Retina (tissue), 1 donor: Measurements from ENCODE around the gene NEDD4.
"Not testable (repeated sequence)": the region's sequence is repeated elsewhere in the genome, so short reads cannot be mapped to it uniquely, and the experiment has no call there.

Experiments
- DNase-seq: peaks from one replicate; pipeline ENCODE4 v3.0.0-alpha.2; 2016

Gene NEDD4

DNA sequence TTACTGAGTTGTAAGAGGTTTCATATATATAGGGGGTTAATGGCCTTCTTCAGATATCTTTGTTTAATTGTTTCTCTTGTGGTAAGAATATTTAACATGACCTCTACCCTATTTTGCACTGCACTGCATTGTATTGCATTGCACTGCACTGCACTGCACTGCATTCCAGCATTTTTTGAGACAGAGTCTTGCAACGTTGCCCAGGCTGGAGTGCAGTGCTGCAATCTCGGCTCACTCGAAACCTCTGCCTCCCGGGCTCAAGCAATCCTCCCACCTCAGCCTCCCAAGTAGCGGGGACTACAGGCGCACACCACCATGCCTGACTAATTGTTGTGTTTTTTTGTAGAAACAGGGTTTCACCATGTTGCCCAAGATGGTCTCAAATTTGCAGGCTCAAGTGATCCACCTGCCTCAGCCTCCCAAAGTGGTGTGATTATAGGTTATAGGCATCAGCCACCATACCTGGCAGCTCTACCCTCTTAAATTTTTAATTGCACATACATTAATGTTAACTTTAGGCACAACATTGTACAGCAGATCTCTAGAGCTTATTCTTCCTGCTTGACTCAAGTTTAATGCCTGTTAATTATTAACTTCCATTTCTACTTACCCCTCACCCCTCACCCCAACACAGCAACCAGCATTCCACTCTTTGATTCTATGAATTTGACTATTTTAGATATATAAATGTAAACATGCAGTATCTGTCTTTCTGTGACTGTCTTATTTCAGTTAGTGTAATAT, 38.4 kb downstream of the NEDD4 start:
- DNase-seq, result no peak

DNA sequence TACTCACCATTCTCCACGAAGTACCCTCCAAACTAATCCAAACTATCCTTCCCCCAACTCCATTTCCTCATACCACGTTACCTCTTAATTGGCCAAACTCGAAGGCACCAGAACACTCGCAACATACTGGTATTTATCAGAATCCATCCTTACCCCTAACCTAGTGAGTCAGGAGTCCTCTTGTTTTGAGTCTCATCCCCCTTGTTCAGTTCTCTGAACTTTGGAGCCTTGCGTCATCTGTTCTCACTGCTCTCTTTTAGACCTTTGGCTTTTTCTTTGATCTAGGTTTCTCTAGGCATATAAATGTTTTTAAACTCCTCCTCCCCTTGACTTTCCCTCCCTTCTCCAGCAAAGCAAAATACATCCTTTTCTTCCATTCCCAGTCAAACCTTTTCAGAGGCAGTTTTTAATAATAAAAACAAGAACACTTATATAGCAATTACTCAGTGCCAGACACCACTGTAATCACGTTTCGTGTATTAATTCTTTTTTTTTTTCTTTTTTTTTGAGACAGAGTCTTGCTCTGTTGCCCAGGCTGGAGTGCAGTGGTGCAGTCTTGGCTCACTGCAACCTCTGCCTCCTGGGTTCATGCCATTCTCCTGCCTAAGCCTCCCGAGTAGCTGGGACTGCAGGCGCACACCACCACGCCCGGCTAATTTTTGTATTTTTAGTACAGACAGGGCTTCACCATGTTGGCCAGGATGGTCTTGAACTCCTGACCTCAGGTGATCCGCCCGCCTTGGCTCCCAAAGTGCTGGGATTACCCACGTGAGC, 40.7 kb downstream of the NEDD4 start:
- DNase-seq, result not testable (repeated sequence)

GRCh38 chr15:55944606-55945005, 48.8 kb downstream of the NEDD4 start:
- DNase-seq, result not testable (repeated sequence)

GRCh38 chr15:55942332-55942731, 51.1 kb downstream of the NEDD4 start:
- no peak for DNase-seq

GRCh38 chr15:55937040-55937439, 56.4 kb downstream of the NEDD4 start:
- no peak for DNase-seq

- DNase-seq, result no peak
Measured at GRCh38 chr15:55928955-55929354, 64.5 kb downstream of the NEDD4 start.

GRCh38 chr15:55921744-55922143, 71.7 kb downstream of the NEDD4 start:
- no peak for DNase-seq

GRCh38 chr15:55917881-55918296, 75.5 kb downstream of the NEDD4 start:
- DNase-seq, result no peak

- no peak for DNase-seq
Measured at GRCh38 chr15:55916666-55917409, 76.6 kb downstream of the NEDD4 start.

- DNase-seq, result no peak
Measured at GRCh38 chr15:55915876-55916567, 77.4 kb downstream of the NEDD4 start.

- no peak for DNase-seq
Measured at GRCh38 chr15:55915221-55915620, 78.2 kb downstream of the NEDD4 start.

GRCh38 chr15:55914446-55914845, 79.0 kb downstream of the NEDD4 start:
- no peak for DNase-seq

DNA sequence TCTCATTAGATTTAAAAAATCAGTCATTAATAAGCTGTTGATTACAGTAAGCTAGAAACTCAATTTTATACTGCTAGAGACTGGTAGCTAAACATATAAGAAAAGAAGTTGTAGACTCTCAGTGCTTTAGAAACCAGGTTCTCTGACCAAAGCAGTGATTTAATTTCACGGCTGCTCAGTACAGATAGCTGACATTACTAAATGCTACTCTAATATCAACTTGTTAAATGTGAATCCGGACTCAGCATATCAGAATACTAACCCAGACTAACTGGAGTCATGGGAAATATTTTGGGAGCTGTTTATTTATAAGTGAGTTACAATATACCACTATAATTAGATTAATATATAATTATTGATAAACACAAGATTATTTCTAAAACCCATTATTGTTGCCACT, 80.4 kb downstream of the NEDD4 start:
- DNase-seq, result no peak

DNA sequence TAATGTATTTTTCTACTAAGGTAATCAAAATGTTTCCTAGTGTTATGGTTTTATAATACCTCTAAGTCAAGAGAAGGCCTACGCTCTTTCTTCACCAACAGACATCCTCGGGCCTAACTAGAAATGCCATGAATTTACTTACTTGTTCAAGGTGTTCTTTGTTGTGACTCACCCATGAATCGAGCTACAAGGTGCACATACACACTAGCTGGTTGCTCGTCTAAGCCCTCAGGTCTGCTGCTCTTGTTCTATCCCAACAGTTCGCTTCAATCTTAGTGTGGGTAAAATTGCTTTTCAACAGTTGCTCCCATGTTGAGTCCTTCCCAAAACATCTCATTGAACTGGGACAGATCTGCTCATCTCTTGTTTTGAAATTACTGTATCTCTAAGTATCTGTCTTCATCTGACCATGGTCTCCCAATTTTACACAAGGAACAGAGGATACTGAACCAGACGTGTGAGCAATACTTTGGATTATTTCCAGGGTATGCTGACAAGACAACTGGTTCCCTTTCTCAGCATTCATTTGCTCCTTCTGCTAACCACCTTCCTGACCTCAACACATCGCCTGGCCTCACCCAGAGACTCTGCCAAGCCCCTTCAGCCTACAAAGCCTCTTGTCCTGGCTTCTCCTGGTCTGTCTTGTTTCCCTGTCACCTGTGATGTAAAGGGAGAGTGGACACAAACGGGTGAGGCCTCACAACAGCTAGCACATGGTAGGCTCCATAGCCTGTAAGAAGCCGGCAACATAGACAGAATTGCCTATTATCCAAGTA, 84.2 kb downstream of the NEDD4 start:
- no peak for DNase-seq

GRCh38 chr15:55907797-55908196, 85.6 kb downstream of the NEDD4 start:
- no peak for DNase-seq

GRCh38 chr15:55902981-55903380, 90.4 kb downstream of the NEDD4 start:
- no peak for DNase-seq

DNA sequence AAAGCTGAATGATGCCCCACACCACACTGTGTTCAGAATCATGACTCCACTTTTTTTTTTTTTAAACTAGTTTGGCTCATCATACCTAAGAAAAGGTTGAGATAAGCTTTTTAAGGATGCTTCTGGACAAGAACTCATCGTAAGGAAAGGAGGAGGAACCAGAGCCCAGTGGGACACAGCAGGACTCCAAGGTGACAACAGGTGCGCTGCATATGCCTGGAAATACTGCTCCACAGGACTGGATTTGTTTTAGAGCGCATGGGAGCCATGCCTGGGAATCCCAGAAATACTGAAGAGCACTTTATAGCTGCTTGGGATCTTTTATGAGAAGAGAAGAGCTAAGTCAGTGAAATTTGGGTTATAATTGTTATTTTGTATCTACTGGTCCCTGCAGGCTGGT, 93.4 kb downstream of the NEDD4 start:
- no peak for DNase-seq

GRCh38 chr15:55899537-55899936, 93.9 kb downstream of the NEDD4 start:
- no peak for DNase-seq

GRCh38 chr15:55897560-55898336, 95.7 kb downstream of the NEDD4 start:
- peak; percentile 57 for DNase-seq

DNA sequence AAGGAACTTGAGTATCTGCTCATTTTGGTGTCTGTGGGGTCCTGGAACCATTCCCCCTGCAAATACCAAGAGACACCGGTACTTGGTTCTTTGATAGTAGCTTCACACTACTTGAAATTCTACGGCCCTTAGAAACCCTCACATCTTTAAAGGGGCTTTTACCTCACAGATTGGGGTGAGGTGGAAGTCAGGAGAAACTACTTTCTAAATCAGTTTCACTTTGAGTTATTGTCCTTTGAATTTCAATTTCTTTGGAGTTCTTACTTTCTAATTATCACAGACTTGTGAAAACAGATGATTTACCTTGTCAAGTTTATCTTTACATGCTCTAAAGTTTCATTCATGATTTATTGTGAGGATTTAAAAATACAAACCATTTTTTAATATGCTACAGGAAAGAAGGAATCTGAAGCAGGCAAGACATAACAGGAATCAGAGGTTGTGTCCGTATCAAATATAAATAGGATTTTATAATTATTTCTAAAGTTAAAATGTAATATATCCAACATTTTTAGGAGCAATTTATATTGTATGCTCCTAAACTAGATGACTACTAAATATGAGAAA, 98.9 kb downstream of the NEDD4 start:
- no peak for DNase-seq

DNA sequence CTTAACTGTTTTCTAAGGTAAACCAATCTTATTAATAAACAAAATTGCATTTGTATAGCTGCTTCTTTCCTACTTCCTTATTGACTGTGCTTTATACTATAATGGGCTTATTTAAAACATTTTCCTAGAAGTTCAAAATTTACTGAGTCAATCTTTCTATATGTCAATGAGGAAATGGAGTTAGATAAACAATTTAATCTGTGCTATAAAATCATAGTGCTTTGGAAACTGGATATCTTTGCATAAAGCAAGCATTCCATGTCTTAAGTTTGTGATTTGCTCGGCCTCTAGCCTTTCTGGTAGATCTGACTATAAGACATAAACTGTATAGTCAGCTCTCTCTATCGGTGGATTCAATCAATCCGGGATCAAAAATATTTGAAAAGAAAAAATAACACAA, 99.6 kb downstream of the NEDD4 start:
- no peak for DNase-seq
